OCI-LY3 (cell line): ENCODE results near the gene MUTYH.
"Not testable (repeated sequence)": the region's sequence is repeated elsewhere in the genome, so short reads cannot be mapped to it uniquely, and the experiment has no call there.

Experiments
- H2AFZ ChIP-seq: fragments of 200-600, 300-600 bp; shearing (Covaris generic); 2 replicates; pipeline ENCODE4 v1.6.0; 2014; ENCODE audit warnings: antibody characterized with exemption, low read depth, low read length
- H3K27ac ChIP-seq: fragments of 200-600, 300-600 bp; sonication (generic); 2 replicates; pipeline ENCODE4 v1.5.1; 2014; ENCODE audit warnings: mild to moderate bottlenecking, low read length, moderate library complexity, mixed read lengths
- H3K27me3 ChIP-seq: fragments of 200-600, 300-600 bp; sonication (generic); 2 replicates; pipeline ENCODE4 v1.6.1; 2014; ENCODE audit warnings: low read depth, low read length, mixed read lengths
- H3K36me3 ChIP-seq: fragments of 200-600, 300-600 bp; sonication (generic); replicated peaks from 2 replicates; pipeline ENCODE3; 2014; ENCODE audit warnings: low read depth, low read length, mixed read lengths
- H3K4me1 ChIP-seq: fragments of 300-600, 200-600 bp; sonication (generic); 2 replicates; pipeline ENCODE4 v1.6.1; 2014; ENCODE audit warnings: low read length, mixed read lengths
- H3K4me2 ChIP-seq: fragments of 200-600, 300-600 bp; sonication (generic); 2 replicates; pipeline ENCODE4 v1.6.1; 2014; ENCODE audit warnings: low read length, mixed read lengths
- H3K4me3 ChIP-seq: fragments of 300-600, 200-600 bp; sonication (generic); 2 replicates; pipeline ENCODE4 v1.5.1; 2014; ENCODE audit warnings: antibody characterized with exemption, mild to moderate bottlenecking, low read length, moderate library complexity
- H3K79me2 ChIP-seq: fragments of 300-600, 200-600 bp; shearing (Covaris generic); 2 replicates; pipeline ENCODE4 v1.6.1; 2014; ENCODE audit warnings: mild to moderate bottlenecking, low read length, mixed read lengths
- H3K9ac ChIP-seq: fragments of 300-600, 200-600 bp; shearing (Covaris generic); 2 replicates; pipeline ENCODE4 v1.6.0; 2014; ENCODE audit warnings: mild to moderate bottlenecking, low read length, moderate library complexity
- H3K9me3 ChIP-seq: fragments of 200-600, 300-600 bp; shearing (Covaris generic); 2 replicates; pipeline ENCODE4 v1.6.1; 2014; ENCODE audit warnings: low read length, mixed read lengths; ENCODE audit not compliant: insufficient read depth
- H4K20me1 ChIP-seq: fragments of 200-600, 300-600 bp; sonication (generic); 2 replicates; pipeline ENCODE4 v1.6.1; 2016; ENCODE audit warnings: low read length, mixed read lengths; ENCODE audit not compliant: insufficient read depth
- CTCF ChIP-seq: fragments of 200-600, 300-600 bp; sonication (generic); IDR thresholded peaks from 2 replicates; pipeline ENCODE4 v1.5.1; 2014; ENCODE audit warnings: antibody characterized with exemption, low read length, low read depth
- EZH2phosphoT487 ChIP-seq: fragments of 200-600 bp; shearing (Covaris generic); IDR thresholded peaks from 2 replicates; pipeline ENCODE4 v1.6.1; 2018; ENCODE audit warnings: antibody characterized with exemption, mixed run types, low read depth

The MUTYH gene

GRCh38 chr1:45299296-45299695 lies 40.9 kb downstream of the MUTYH start:
- Histone ChIP-seq H3K9me3 (no peaks in the 10 kb centered on the region), H3K27ac (no peak overlapping the region)

GRCh38 chr1:45297666-45298356 lies 42.4 kb downstream of the MUTYH start:
- Histone ChIP-seq H3K27me3 (no peaks in the 10 kb centered on the region), H3K4me1 (0 out of 2 replicates have a peak, but pooled peaks cover 2% of the 10 kb centered on the region), H3K79me2 (no peaks in the 10 kb centered on the region), H3K4me3 (no peak overlapping the region), H3K4me2 (no peak overlapping the region), H3K36me3 (no peaks in the 10 kb centered on the region), H4K20me1 (no peaks in the 10 kb centered on the region), H3K9me3 (no peaks in the 10 kb centered on the region), H3K9ac (no peak overlapping the region), H2AFZ (no peak overlapping the region), H3K27ac (no peak overlapping the region)
- no peak for TF ChIP-seq CTCF
- TF ChIP-seq EZH2phosphoT487, result no peak

More at GRCh38 chr1:45299296-45299695, 40.9 kb downstream of the MUTYH start:
- Histone ChIP-seq H3K36me3 (no peaks in the 10 kb centered on the region), H4K20me1 (no peaks in the 10 kb centered on the region), H2AFZ (no peak overlapping the region), H3K79me2 (no peaks in the 10 kb centered on the region; the same call in 1 of the 2 replicates), H3K9ac (no peak overlapping the region), H3K4me1 (0 out of 2 replicates have a peak, but pooled peaks cover 3% of the 10 kb centered on the region), H3K4me2 (no peak overlapping the region), H3K27me3 (no peaks in the 10 kb centered on the region), H3K4me3 (no peak overlapping the region)
- TF ChIP-seq EZH2phosphoT487, result no peak
- no peak for TF ChIP-seq CTCF

- H2AFZ ChIP-seq, result no peak overlapping the region
- no peak overlapping the region for H3K9ac ChIP-seq
- no peaks in the 10 kb centered on the region for H3K79me2 ChIP-seq
- H3K27me3 ChIP-seq, result no peaks in the 10 kb centered on the region
- no peaks in the 10 kb centered on the region for H3K9me3 ChIP-seq
- H3K27ac ChIP-seq, result no peak overlapping the region
- no peak for TF ChIP-seq CTCF
- TF ChIP-seq EZH2phosphoT487, result no peak
- no peaks in the 10 kb centered on the region for H4K20me1 ChIP-seq
- H3K4me3 ChIP-seq, result no peak overlapping the region
- H3K36me3 ChIP-seq, result no peaks in the 10 kb centered on the region
- H3K4me2 ChIP-seq, result no peak overlapping the region
- H3K4me1 ChIP-seq, result no peaks in the 10 kb centered on the region
Measured at GRCh38 chr1:45291716-45292115, 48.5 kb downstream of the MUTYH start.

- H3K79me2 ChIP-seq, H3K4me2 ChIP-seq, H3K27me3 ChIP-seq, H3K4me3 ChIP-seq, H2AFZ ChIP-seq, H4K20me1 ChIP-seq, H3K4me1 ChIP-seq, H3K36me3 ChIP-seq, H3K9me3 ChIP-seq, H3K27ac ChIP-seq, H3K9ac ChIP-seq: not testable (repeated sequence)
Measured at GRCh38 chr1:45291002-45291401, 49.2 kb downstream of the MUTYH start.

- not testable (repeated sequence) for H3K4me1 ChIP-seq, H3K4me3 ChIP-seq, H3K79me2 ChIP-seq, H3K36me3 ChIP-seq, H3K27me3 ChIP-seq, H3K9me3 ChIP-seq, H3K27ac ChIP-seq, H4K20me1 ChIP-seq, H3K9ac ChIP-seq, H3K4me2 ChIP-seq, H2AFZ ChIP-seq
Measured at GRCh38 chr1:45286521-45286920, 53.7 kb downstream of the MUTYH start.

GRCh38 chr1:45284858-45285257 lies 55.4 kb downstream of the MUTYH start:
- not testable (repeated sequence) for H3K36me3 ChIP-seq, H3K79me2 ChIP-seq, H3K4me2 ChIP-seq, H3K9me3 ChIP-seq, H3K4me3 ChIP-seq, H3K4me1 ChIP-seq, H4K20me1 ChIP-seq, H3K9ac ChIP-seq, H2AFZ ChIP-seq, H3K27me3 ChIP-seq, H3K27ac ChIP-seq
